HG02973 (cell line): ENCODE measurements around the gene IRF2BPL.
A peak's percentile ranks its signal among the peaks of the same experiment; 100 is the strongest.

Experiments used
- ATAC-seq: cut with Tn5 transposase; IDR thresholded peaks from one replicate; pipeline ENCODE4 v1.9.1; 2021; ENCODE audit warnings: moderate library complexity; ENCODE audit not compliant: unreplicated experiment

The IRF2BPL gene

GRCh38 chr14:77055306-77055705 lies 26.8 kb upstream of the IRF2BPL start:
- no peak for ATAC-seq

GRCh38 chr14:77053046-77053841 lies 24.7 kb upstream of the IRF2BPL start:
- ATAC-seq, result no peak

- ATAC-seq, result no peak
Observed at GRCh38 chr14:77052281-77053044, 24.0 kb upstream of the IRF2BPL start.

DNA sequence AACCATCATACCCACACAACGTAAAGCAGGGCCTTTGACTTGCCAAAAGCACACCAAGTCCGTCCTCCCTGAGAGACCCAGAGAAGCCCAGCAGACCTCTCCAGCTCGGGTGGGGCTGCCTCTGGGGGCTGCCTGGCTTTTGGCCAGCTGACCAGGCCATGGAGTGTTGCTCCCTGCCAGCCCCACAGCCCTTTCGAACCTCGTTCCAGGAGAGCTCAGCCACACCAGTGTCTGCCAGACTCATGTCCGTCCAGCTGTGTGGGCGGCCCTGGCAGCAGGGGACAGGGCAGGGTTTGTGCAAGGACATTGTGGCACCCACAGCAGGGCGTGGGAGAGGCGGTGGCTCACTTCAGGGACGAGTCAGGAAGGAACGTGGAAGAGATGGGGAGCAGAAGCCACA lies 22.6 kb upstream of the IRF2BPL start:
- ATAC-seq, result no peak

GRCh38 chr14:77046721-77047120 lies 18.2 kb upstream of the IRF2BPL start:
- ATAC-seq, result no peak

- no peak for ATAC-seq
Observed at GRCh38 chr14:77045238-77046162, 17.0 kb upstream of the IRF2BPL start.

DNA sequence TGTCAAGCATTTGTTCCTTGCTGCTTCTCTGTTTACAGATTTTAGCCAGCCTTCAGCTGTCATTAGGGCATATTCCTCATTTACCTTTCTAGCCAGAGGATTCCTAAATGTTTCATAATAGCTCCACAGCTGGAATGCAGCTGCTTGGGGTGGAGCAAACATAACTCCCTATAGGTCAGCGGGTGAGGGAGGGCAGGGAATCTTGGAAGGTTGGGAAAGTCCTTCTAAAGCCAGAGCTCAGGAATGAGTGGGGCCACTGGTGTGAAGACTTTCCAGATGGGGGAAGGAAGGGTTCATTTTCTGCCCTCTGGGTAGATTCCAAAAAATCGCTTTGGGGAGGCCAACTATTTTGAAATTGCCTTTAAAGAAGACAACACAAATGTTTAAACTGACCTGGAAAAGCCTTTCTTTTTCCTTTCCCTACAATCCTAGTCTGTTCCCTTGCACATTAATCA lies 16.3 kb upstream of the IRF2BPL start:
- no peak for ATAC-seq

DNA sequence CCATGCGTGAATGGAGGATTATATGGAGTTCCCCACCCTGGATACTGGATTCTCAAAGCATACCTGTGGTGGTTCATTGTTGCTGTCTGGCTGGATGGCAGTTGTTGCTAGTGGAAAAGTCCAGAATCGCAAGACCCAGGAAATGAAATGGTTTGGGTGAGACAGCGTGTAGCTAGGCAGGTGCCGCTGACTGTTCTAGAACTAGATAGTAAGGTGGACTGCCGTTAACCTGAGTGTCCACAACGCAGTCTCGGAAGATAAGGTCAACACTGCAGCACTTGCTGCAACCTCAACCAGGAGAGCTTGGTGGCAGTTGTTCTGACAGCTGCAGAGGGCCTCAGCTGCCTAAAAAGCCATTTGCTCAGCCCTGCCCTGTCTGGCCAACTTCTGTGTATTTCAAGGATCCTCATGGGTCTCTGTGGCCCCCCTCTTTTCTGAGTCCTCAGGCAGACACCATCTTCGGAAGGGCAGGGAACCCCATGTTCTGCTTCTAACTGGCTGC lies 15.5 kb upstream of the IRF2BPL start:
- no peak for ATAC-seq

GRCh38 chr14:77043177-77043983 lies 14.9 kb upstream of the IRF2BPL start:
- ATAC-seq, result no peak

GRCh38 chr14:77041881-77042545 lies 13.5 kb upstream of the IRF2BPL start:
- no peak for ATAC-seq

DNA sequence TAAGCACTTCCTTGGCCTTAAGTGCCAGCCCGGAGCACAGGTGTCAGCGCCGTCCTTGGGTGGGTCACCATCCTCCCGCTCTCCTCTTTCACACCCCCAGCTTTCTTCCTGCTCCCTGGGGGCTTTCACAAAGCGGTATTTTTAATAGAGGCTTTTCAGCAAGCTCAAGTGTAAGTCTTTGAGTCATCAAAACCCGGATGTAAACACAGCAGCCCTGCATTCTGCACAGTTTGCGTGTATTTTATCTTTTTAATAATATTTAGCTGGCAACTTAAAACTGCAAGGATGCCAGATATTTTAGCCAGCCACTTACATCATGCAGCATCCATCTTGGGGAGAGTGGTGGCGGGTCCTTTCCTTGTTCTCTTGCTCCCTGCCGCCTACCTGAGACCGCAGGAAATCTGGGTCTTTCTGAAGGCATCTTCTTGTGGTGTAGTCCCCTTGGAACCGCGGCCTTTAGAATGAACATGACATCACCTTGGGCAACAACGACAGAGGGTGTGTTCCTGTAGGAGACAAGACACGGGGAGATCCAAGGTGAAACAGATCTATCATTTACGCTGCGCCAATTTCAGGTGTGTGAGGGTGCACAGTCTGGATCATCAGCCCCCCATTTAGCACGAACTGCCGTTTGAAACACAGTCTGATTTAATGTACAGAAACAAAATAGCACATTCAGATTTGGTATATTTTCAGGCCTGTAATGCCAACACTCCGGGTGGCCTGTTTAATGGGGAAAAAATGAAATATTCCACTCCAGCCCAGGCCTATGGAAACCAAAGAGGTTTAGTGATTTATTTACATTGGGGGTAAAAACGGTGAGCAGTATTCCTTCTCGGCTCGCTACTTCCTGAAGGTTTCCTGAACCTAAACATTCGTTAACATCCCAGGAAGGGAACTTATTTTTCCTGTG lies 12.5 kb upstream of the IRF2BPL start:
- ATAC-seq, result peak; percentile 4

- peak; percentile 55 for ATAC-seq
Observed at GRCh38 chr14:77040059-77040740, 11.7 kb upstream of the IRF2BPL start.

DNA sequence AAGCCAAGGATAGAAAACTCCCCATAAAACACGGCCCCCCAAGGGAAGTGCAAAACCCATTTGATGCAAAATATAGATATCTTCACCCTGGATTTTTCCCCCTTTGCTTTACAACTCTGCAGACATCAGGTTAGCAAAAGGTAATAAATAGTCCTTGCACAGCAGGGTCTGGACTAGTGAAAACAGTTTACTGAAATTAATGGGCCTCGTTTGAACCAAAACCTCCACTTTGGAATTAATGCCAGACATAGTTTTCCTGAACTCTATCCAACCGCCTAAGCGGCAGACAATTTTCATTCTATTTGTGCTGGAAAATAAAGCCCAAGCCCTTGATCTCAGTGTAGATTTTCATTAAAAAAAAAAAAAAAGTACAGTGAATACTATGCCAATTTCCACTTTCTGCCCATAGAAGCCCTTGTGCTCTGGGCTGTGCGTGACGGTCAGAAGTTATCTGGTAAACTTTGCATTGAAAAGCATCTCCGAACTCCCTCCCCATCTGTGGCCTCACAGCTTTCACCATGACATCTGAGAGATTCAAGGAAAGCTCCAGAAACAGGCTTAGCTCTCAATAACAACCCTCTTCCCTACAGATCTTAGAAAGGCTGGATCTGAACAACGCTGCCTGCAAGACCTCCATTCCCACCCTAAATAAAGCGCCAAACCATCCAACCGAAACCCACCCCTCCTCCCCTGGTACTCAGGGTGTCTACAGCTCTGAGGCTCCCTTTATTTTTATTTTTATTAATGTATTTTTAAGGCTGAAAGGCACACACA lies 11.0 kb upstream of the IRF2BPL start:
- peak; percentile 6 for ATAC-seq

- ATAC-seq, result no peak
Observed at GRCh38 chr14:77037938-77038568, 9.5 kb upstream of the IRF2BPL start.

- no peak for ATAC-seq
Observed at GRCh38 chr14:77037215-77037937, 8.9 kb upstream of the IRF2BPL start.
